ENCODE results near the gene EPC1.
"Not testable (repeated sequence)": the region's sequence is repeated elsewhere in the genome, so short reads cannot be mapped to it uniquely, and the experiment has no call there.

EPC1 gene

GRCh38 chr10:32373031-32373430, 26.1 kb upstream of the EPC1 start:
- in situ Hi-C loops (cut with MboI; ENCODE audit: low sequenced_read_pairs), result no loop called here

- in situ Hi-C loops (cut with MboI; ENCODE audit: low sequenced_read_pairs), result no loop called here
Observed at GRCh38 chr10:32372000-32372875, 25.3 kb upstream of the EPC1 start.

GRCh38 chr10:32371101-32371500, 24.1 kb upstream of the EPC1 start:
- in situ Hi-C loops (cut with MboI; ENCODE audit: low sequenced_read_pairs), result no loop called here

- in situ Hi-C loops (cut with MboI; ENCODE audit: low sequenced_read_pairs), result no loop called here
Observed at GRCh38 chr10:32367793-32368453, 21.0 kb upstream of the EPC1 start.

GRCh38 chr10:32366588-32366987, 19.6 kb upstream of the EPC1 start:
- in situ Hi-C loops (cut with MboI; ENCODE audit: low sequenced_read_pairs), result no loop called here

GRCh38 chr10:32366111-32366510, 19.2 kb upstream of the EPC1 start:
- in situ Hi-C loops (cut with MboI; ENCODE audit: low sequenced_read_pairs), result no loop called here

GRCh38 chr10:32365404-32365803, 18.4 kb upstream of the EPC1 start:
- in situ Hi-C loops (cut with MboI; ENCODE audit: low sequenced_read_pairs), result not testable (repeated sequence)

- in situ Hi-C loops (cut with MboI; ENCODE audit: low sequenced_read_pairs), result no loop called here
Observed at GRCh38 chr10:32362571-32362970, 15.6 kb upstream of the EPC1 start.

GRCh38 chr10:32360884-32361283, 13.9 kb upstream of the EPC1 start:
- in situ Hi-C loops (cut with MboI; ENCODE audit: low sequenced_read_pairs), result no loop called here

- in situ Hi-C loops (cut with MboI; ENCODE audit: low sequenced_read_pairs), result no loop called here
Observed at GRCh38 chr10:32360241-32360640, 13.3 kb upstream of the EPC1 start.

GRCh38 chr10:32357056-32357735, 10.2 kb upstream of the EPC1 start:
- in situ Hi-C loops (cut with MboI; ENCODE audit: low sequenced_read_pairs), result no loop called here

GRCh38 chr10:32354690-32355089, 7.7 kb upstream of the EPC1 start:
- in situ Hi-C loops (cut with MboI; ENCODE audit: low sequenced_read_pairs), result not testable (repeated sequence)

- in situ Hi-C loops (cut with MboI; ENCODE audit: low sequenced_read_pairs), result no loop called here
Observed at GRCh38 chr10:32350811-32351350, 3.9 kb upstream of the EPC1 start.

GRCh38 chr10:32349968-32350738, 3.2 kb upstream of the EPC1 start:
- in situ Hi-C loops (cut with MboI; ENCODE audit: low sequenced_read_pairs), result no loop called here

GRCh38 chr10:32349199-32349585, 2.2 kb upstream of the EPC1 start:
- in situ Hi-C loops (cut with MboI; ENCODE audit: low sequenced_read_pairs), result no loop called here

- in situ Hi-C loops (cut with MboI; ENCODE audit: low sequenced_read_pairs), result no loop called here
Observed at GRCh38 chr10:32348297-32349198, 1.6 kb upstream of the EPC1 start.

- in situ Hi-C loops (cut with MboI; ENCODE audit: low sequenced_read_pairs), result no loop called here
Observed at GRCh38 chr10:32347363-32348022, 535 bp upstream of the EPC1 start.

GRCh38 chr10:32346134-32346550, 816 bp downstream of the EPC1 start:
- in situ Hi-C loops (cut with MboI; ENCODE audit: low sequenced_read_pairs), result no loop called here

- in situ Hi-C loops (cut with MboI; ENCODE audit: low sequenced_read_pairs), result no loop called here
Observed at GRCh38 chr10:32341596-32341995, 5.4 kb downstream of the EPC1 start.
